Astrocyte (in vitro differentiated cells and primary cell): Measurements from ENCODE around the gene WNT11.

Experiments used
- CTCF ChIP-seq: IDR thresholded peaks from 2 replicates; pipeline ENCODE4 v1.5.1; 2011; ENCODE audit warnings: low read depth, mild to moderate bottlenecking, inconsistent platforms, low read length, moderate library complexity; ENCODE audit not compliant: insufficient read depth
- EZH2 ChIP-seq: IDR thresholded peaks from 2 replicates; pipeline ENCODE4 v1.6.1; 2012; ENCODE audit warnings: mild to moderate bottlenecking, low read length, inconsistent platforms; ENCODE audit not compliant: insufficient read depth

- TF ChIP-seq EZH2 (no peak), CTCF (no peak)
These were observed 38.1 kb upstream of the WNT11 start for GRCh38 chr11:76244316-76244851.
